Astrocyte (in vitro differentiated cells and primary cell): ENCODE results near the gene PCSK5. TPM values are rescaled to one million over a fixed set of nuclear protein-coding genes. Genes with fewer than 3 reads are reported as not detected.

Source experiments
- DNase-seq: peaks from one replicate; pipeline ENCODE4 v3.0.0-alpha.2; 2010; ENCODE audit warnings: low read depth
- FAIRE-seq: peaks from 2 replicates; lab custom pipeline; 2011; peaks lifted over from hg19 to GRCh38; lab: Jason Lieb, UNC
- H2AFZ ChIP-seq: 2 replicates; pipeline ENCODE4 v1.6.0; 2012; ENCODE audit warnings: low read depth, low read length, inconsistent platforms
- H3K27ac ChIP-seq: 2 replicates; pipeline ENCODE4 v1.5.1; 2011; ENCODE audit warnings: low read depth, low read length, inconsistent platforms
- H3K27me3 ChIP-seq: 2 replicates; pipeline ENCODE4 v1.6.0; 2011; ENCODE audit warnings: low read length, inconsistent platforms; ENCODE audit not compliant: insufficient read depth
- H3K36me3 ChIP-seq: 2 replicates; pipeline ENCODE4 v1.5.1; 2011; ENCODE audit warnings: low read length, inconsistent platforms; ENCODE audit not compliant: insufficient read depth
- H3K4me1 ChIP-seq: 2 replicates; pipeline ENCODE4 v1.5.1; 2011; ENCODE audit warnings: low read length, inconsistent platforms; ENCODE audit not compliant: insufficient read depth
- H3K4me2 ChIP-seq: 2 replicates; pipeline ENCODE4 v1.6.0; 2012; ENCODE audit warnings: low read length, inconsistent platforms
- H3K4me3 ChIP-seq: 2 replicates; pipeline ENCODE4 v1.5.1; 2011; ENCODE audit warnings: low read depth, mild to moderate bottlenecking, low read length, inconsistent platforms; ENCODE audit not compliant: insufficient read depth
- H3K79me2 ChIP-seq: 2 replicates; pipeline ENCODE4 v1.6.0; 2012; ENCODE audit warnings: mild to moderate bottlenecking, low read length, inconsistent platforms; ENCODE audit not compliant: insufficient read depth
- H3K9ac ChIP-seq: 2 replicates; pipeline ENCODE4 v1.6.0; 2012; ENCODE audit warnings: mild to moderate bottlenecking, low read length, inconsistent platforms
- H3K9me3 ChIP-seq: 2 replicates; pipeline ENCODE4 v1.5.1; 2012; ENCODE audit warnings: low read depth, mild to moderate bottlenecking, low read length, inconsistent platforms; ENCODE audit not compliant: insufficient read depth
- H4K20me1 ChIP-seq: 2 replicates; pipeline ENCODE4 v1.6.0; 2012; ENCODE audit warnings: low read length, inconsistent platforms; ENCODE audit not compliant: insufficient read depth
- H3K27ac Mint-ChIP-seq: one replicate; pipeline ENCODE4 v1.8.0; 2021; ENCODE audit warnings: mild to moderate bottlenecking, mixed read lengths; ENCODE audit not compliant: unreplicated experiment
- H3K27me3 Mint-ChIP-seq: one replicate; pipeline ENCODE4 v1.8.0; 2021; ENCODE audit warnings: low read depth, mixed read lengths; ENCODE audit not compliant: unreplicated experiment
- H3K36me3 Mint-ChIP-seq: one replicate; pipeline ENCODE4 v1.8.0; 2021; ENCODE audit warnings: low read depth, mixed read lengths; ENCODE audit not compliant: unreplicated experiment
- H3K4me1 Mint-ChIP-seq: one replicate; pipeline ENCODE4 v1.8.0; 2021; ENCODE audit warnings: low read depth, mixed read lengths; ENCODE audit not compliant: unreplicated experiment
- H3K4me3 Mint-ChIP-seq: one replicate; pipeline ENCODE4 v1.8.0; 2021; ENCODE audit warnings: mild to moderate bottlenecking, moderate library complexity, mixed read lengths; ENCODE audit not compliant: unreplicated experiment
- H3K9me3 Mint-ChIP-seq: one replicate; pipeline ENCODE4 v1.8.0; 2021; ENCODE audit warnings: mild to moderate bottlenecking, mixed read lengths; ENCODE audit not compliant: unreplicated experiment
- EZH2 ChIP-seq: IDR thresholded peaks from 2 replicates; pipeline ENCODE4 v1.6.1; 2012; ENCODE audit warnings: mild to moderate bottlenecking, low read length, inconsistent platforms; ENCODE audit not compliant: insufficient read depth
- total RNA-seq: library from RNA; stranded (reverse); gene quantifications from 2 replicates; pipeline ENCODE4 v1.2.1, GENCODE V29; 2021
- TF ChIP-seq, protein P1 (sequence below): IDR thresholded peaks from 2 replicates; pipeline ENCODE4 v1.5.1; 2011; ENCODE audit warnings: low read depth, mild to moderate bottlenecking, inconsistent platforms, low read length, moderate library complexity; ENCODE audit not compliant: insufficient read depth

PCSK5 gene
- total RNA-seq, 1 donor from 2014 or later: 13.1 TPM

- no peaks in the 10 kb centered on the region for H3K9me3 Mint-ChIP-seq
Measured at GRCh38 chr9:76150013-76150412, 259.5 kb downstream of the PCSK5 start.

DNA sequence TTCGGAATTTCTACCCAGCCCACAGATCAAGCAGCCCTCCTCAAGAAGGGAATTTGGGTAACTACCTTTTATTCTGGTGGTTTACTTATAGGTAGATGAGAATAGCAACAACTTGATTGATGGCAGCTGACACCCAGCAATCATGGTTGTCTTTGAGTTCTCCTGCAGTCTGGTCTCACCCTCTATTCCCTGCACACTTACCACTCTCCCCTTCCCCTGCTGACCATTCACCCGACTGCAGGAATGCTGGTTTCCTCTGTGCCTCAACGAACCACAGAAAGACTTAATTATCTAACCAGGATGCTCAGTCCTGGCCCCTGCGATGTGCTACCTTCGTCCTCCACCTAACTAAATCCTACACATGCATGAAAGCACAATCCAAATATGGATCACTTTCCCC lies 260.8 kb downstream of the PCSK5 start:
- Mint-ChIP-seq H3K27ac (no peak overlapping the region), H3K4me3 (no peak overlapping the region), H3K27me3 (no peaks in the 10 kb centered on the region), H3K9me3 (no peaks in the 10 kb centered on the region), H3K4me1 (no peaks in the 10 kb centered on the region), H3K36me3 (no peaks in the 10 kb centered on the region)
- Histone ChIP-seq H3K4me1 (no peaks in the 10 kb centered on the region), H2AFZ (no peak overlapping the region), H3K27ac (no peak overlapping the region), H3K27me3 (no peaks in the 10 kb centered on the region), H3K36me3 (no peaks in the 10 kb centered on the region), H3K4me2 (no peak overlapping the region), H4K20me1 (no peaks in the 10 kb centered on the region), H3K9me3 (no peaks in the 10 kb centered on the region), H3K79me2 (no peaks in the 10 kb centered on the region), H3K4me3 (no peak overlapping the region), H3K9ac (no peak overlapping the region)
- DNase-seq: no peak
- TF ChIP-seq, protein P1, sequence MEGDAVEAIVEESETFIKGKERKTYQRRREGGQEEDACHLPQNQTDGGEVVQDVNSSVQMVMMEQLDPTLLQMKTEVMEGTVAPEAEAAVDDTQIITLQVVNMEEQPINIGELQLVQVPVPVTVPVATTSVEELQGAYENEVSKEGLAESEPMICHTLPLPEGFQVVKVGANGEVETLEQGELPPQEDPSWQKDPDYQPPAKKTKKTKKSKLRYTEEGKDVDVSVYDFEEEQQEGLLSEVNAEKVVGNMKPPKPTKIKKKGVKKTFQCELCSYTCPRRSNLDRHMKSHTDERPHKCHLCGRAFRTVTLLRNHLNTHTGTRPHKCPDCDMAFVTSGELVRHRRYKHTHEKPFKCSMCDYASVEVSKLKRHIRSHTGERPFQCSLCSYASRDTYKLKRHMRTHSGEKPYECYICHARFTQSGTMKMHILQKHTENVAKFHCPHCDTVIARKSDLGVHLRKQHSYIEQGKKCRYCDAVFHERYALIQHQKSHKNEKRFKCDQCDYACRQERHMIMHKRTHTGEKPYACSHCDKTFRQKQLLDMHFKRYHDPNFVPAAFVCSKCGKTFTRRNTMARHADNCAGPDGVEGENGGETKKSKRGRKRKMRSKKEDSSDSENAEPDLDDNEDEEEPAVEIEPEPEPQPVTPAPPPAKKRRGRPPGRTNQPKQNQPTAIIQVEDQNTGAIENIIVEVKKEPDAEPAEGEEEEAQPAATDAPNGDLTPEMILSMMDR: no peak
- no peak for TF ChIP-seq EZH2
- no peak for FAIRE-seq

More at GRCh38 chr9:76150013-76150412, 259.5 kb downstream of the PCSK5 start:
- no peaks in the 10 kb centered on the region for H4K20me1 ChIP-seq
- no peak overlapping the region for H3K4me2 ChIP-seq
- no peak overlapping the region for H3K9ac ChIP-seq
- no peaks in the 10 kb centered on the region for H3K4me1 ChIP-seq
- no peak overlapping the region for H3K4me3 ChIP-seq
- no peaks in the 10 kb centered on the region for H3K9me3 ChIP-seq
- Mint-ChIP-seq H3K4me3 (no peak overlapping the region), H3K27ac (no peak overlapping the region), H3K4me1 (no peaks in the 10 kb centered on the region), H3K27me3 (no peaks in the 10 kb centered on the region), H3K36me3 (no peaks in the 10 kb centered on the region)
- FAIRE-seq: no peak
- H3K79me2 ChIP-seq: no peaks in the 10 kb centered on the region
- no peak overlapping the region for H3K27ac ChIP-seq
- TF ChIP-seq, protein P1: no peak
- TF ChIP-seq EZH2: no peak
- no peaks in the 10 kb centered on the region for H3K36me3 ChIP-seq
- H3K27me3 ChIP-seq: no peaks in the 10 kb centered on the region
- no peak for DNase-seq
- no peak overlapping the region for H2AFZ ChIP-seq

DNA sequence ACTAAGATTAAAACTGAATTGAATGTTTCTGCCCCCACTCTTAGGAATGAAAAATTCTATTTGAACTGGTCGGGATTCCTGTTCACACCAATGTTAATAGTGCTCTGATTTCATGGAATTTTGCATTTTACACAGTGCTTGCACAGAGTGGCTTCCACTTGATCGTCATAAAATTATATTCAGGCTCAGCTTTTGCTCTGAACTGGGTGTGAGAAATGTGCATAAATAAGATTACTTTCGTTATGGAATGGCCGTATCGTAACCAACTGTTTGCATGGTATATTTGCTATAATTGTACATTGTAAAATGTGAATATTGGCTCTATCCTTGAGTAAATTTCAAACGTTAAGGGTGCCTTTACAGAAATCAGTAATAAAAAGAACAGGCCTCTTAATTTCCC lies 262.9 kb downstream of the PCSK5 start:
- Mint-ChIP-seq H3K27me3 (no peaks in the 10 kb centered on the region), H3K4me1 (no peaks in the 10 kb centered on the region), H3K9me3 (no peaks in the 10 kb centered on the region), H3K27ac (no peak overlapping the region), H3K36me3 (peaks cover 3% of the 10 kb centered on the region), H3K4me3 (no peak overlapping the region)
- H3K4me1 ChIP-seq: no peaks in the 10 kb centered on the region
- H3K27ac ChIP-seq: no peak overlapping the region
- H3K36me3 ChIP-seq: no peaks in the 10 kb centered on the region
- H3K79me2 ChIP-seq: no peaks in the 10 kb centered on the region
- H3K4me2 ChIP-seq: no peak overlapping the region
- H4K20me1 ChIP-seq: no peaks in the 10 kb centered on the region
- H3K9ac ChIP-seq: no peak overlapping the region
- DNase-seq (no peak), FAIRE-seq (no peak)
- H3K27me3 ChIP-seq: no peaks in the 10 kb centered on the region
- no peak overlapping the region for H3K4me3 ChIP-seq
- H2AFZ ChIP-seq: no peak overlapping the region
- TF ChIP-seq, protein P1: no peak
- no peak for TF ChIP-seq EZH2
- H3K9me3 ChIP-seq: no peaks in the 10 kb centered on the region
